ENCODE results near the gene BPIFA1.

DNA sequence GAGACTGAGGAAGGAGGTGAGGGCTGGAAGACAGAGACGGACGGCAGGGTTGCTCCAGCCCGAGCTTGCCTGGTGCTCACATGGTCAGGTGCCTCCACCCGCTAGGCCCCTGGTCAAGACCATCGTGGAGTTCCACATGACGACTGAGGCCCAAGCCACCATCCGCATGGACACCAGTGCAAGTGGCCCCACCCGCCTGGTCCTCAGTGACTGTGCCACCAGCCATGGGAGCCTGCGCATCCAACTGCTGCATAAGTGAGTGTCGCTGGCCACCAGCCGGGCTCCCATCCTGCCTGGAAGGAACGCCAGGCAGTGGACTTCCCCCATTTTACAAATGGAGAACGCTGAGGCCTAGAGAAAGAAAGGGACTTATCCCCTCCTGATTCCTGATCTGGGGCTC, 55.1 kb downstream of the BPIFA1 start:
- TF ChIP-seq, protein P1, sequence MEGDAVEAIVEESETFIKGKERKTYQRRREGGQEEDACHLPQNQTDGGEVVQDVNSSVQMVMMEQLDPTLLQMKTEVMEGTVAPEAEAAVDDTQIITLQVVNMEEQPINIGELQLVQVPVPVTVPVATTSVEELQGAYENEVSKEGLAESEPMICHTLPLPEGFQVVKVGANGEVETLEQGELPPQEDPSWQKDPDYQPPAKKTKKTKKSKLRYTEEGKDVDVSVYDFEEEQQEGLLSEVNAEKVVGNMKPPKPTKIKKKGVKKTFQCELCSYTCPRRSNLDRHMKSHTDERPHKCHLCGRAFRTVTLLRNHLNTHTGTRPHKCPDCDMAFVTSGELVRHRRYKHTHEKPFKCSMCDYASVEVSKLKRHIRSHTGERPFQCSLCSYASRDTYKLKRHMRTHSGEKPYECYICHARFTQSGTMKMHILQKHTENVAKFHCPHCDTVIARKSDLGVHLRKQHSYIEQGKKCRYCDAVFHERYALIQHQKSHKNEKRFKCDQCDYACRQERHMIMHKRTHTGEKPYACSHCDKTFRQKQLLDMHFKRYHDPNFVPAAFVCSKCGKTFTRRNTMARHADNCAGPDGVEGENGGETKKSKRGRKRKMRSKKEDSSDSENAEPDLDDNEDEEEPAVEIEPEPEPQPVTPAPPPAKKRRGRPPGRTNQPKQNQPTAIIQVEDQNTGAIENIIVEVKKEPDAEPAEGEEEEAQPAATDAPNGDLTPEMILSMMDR (conservative IDR thresholded peaks at IDR 0.05; ENCODE audit: low read depth, low read length) = no peak
- TF ChIP-seq EZH2 (IDR thresholded peaks at IDR 0.05; ENCODE audit: low read length, unreplicated experiment) = no peak

Data from PC-3 (cell line).